GM12878 (cell line): ENCODE data around the gene DNAJC9. TPM values are rescaled to one million over a fixed set of nuclear protein-coding genes. Genes with fewer than 3 reads are reported as not detected.

Experiments
- ATAC-seq: fragments of 200-7000 bp; cut with Tn5 transposase; 3 replicates; pipeline ENCODE4 v1.9.1; 2020; ENCODE audit warnings: mild to moderate bottlenecking, moderate library complexity
- BruUV-seq: library from RNA; stranded (reverse); fragments of 400-500 nt; replicated peaks from 2 replicates; lab custom pipeline; 2021; lab: Mats Ljungman, UMichigan
- CTCF ChIA-PET: fragments of 300-600 bp; sonication (Branson Sonifier 250); formaldehyde crosslinking; extraction: SDS; loops from one replicate; lab custom pipeline; 2021; ENCODE audit warnings: inconsistent platforms; lab: Yijun Ruan, JAX
- POLR2A ChIA-PET: fragments of 350-600 bp; formaldehyde crosslinking; extraction: SDS; loops from one replicate; lab custom pipeline; 2021; ENCODE audit warnings: inconsistent platforms; lab: Charles Lee
- RAD21 ChIA-PET: fragments of 300-600 bp; sonication (Branson Sonifier 250); formaldehyde crosslinking; loops from one replicate; lab custom pipeline; 2023; ENCODE audit warnings: antibody characterized with exemption; ENCODE audit not compliant: unreplicated experiment; lab: Charles Lee
- SMC1A ChIA-PET: fragments of 300-600 bp; sonication (Branson Sonifier 250); formaldehyde crosslinking; loops from one replicate; lab custom pipeline; 2023; ENCODE audit not compliant: unreplicated experiment, uncharacterized antibody; lab: Charles Lee
- DNase-seq: peaks from one replicate; pipeline ENCODE4 v3.0.0-alpha.2; 2011; ENCODE audit warnings: low read depth, low spot score
- FAIRE-seq: peaks from 3 replicates; lab custom pipeline; 2011; peaks lifted over from hg19 to GRCh38; lab: Jason Lieb, UNC
- H2AFZ ChIP-seq: 2 replicates; pipeline ENCODE4 v1.6.0; 2011; ENCODE audit warnings: low read depth, low read length, control low read depth; ENCODE audit not compliant: control insufficient read depth
- H3K27ac ChIP-seq: 2 replicates; pipeline ENCODE4 v1.5.1; 2011; ENCODE audit warnings: control low read depth; ENCODE audit not compliant: control insufficient read depth, insufficient read depth
- H3K27me3 ChIP-seq, 2 experiments: replicated peaks in 1 of 2; 2 replicates each; pipeline versions ENCODE4 v1.6.0 to v1.6.1; 2011; ENCODE audit warnings: low read length in 1 of 2; ENCODE audit not compliant: control insufficient read depth in 2 of 2, insufficient read depth in 2 of 2
- H3K36me3 ChIP-seq, 2 experiments: 2 replicates each; pipeline ENCODE4 v1.5.1; 2011; ENCODE audit warnings: low read length in 1 of 2; ENCODE audit not compliant: control insufficient read depth in 2 of 2, insufficient read depth in 2 of 2
- H3K4me1 ChIP-seq: 2 replicates; pipeline ENCODE4 v1.6.1; 2011; ENCODE audit warnings: mild to moderate bottlenecking, low read length, moderate library complexity, mixed read lengths; ENCODE audit not compliant: control insufficient read depth, insufficient read depth
- H3K4me2 ChIP-seq: 2 replicates; pipeline ENCODE4 v1.6.0; 2011; ENCODE audit warnings: control low read depth; ENCODE audit not compliant: control insufficient read depth, insufficient read depth
- H3K4me3 ChIP-seq: fragments of 200-600 bp; sonication (generic); 2 replicates; pipeline ENCODE4 v1.5.1; 2016
- H3K79me2 ChIP-seq: 2 replicates; pipeline ENCODE4 v1.6.0; 2011; ENCODE audit warnings: low read length; ENCODE audit not compliant: control insufficient read depth, insufficient read depth
- H3K9ac ChIP-seq: 2 replicates; pipeline ENCODE4 v1.8.0; 2011; ENCODE audit warnings: low read length, control low read depth, mixed read lengths; ENCODE audit not compliant: control insufficient read depth, insufficient read depth
- H3K9me3 ChIP-seq: replicated peaks from 3 replicates; pipeline ENCODE4 v1.5.1; 2011; ENCODE audit warnings: mild to moderate bottlenecking, low read length; ENCODE audit not compliant: control insufficient read depth, insufficient read depth
- H4K20me1 ChIP-seq: 2 replicates; pipeline ENCODE4 v1.6.0; 2011; ENCODE audit not compliant: control insufficient read depth, insufficient read depth
- CEBPB ChIP-seq, 2 experiments: fragments of 150-350 bp in 1 of 2; IDR thresholded peaks; 2 replicates each; pipeline ENCODE4 v1.6.1; 2012 to 2014; ENCODE audit warnings: low read depth in 2 of 2, low read length in 2 of 2, borderline replicate concordance in 1 of 2, inconsistent platforms in 1 of 2
- CREM ChIP-seq: IDR thresholded peaks from 2 replicates; pipeline ENCODE4 v1.6.1; 2014; ENCODE audit warnings: antibody characterized with exemption, low read depth
- FOS ChIP-seq: IDR thresholded peaks from 3 replicates; pipeline ENCODE4 v1.6.1; 2011; ENCODE audit warnings: borderline replicate concordance; ENCODE audit not compliant: insufficient read length; ENCODE audit errors: extremely low read depth
- HCFC1 ChIP-seq: fragments of 150-350 bp; IDR thresholded peaks from 2 replicates; pipeline ENCODE4 v1.6.1; 2014; ENCODE audit warnings: low read length
- KLF5 ChIP-seq: fragments of 450-650 bp; IDR thresholded peaks from 2 replicates; pipeline ENCODE4 v1.6.1; 2014; ENCODE audit warnings: mild to moderate bottlenecking; ENCODE audit not compliant: partially characterized antibody
- NFIC ChIP-seq: IDR thresholded peaks from 2 replicates; pipeline ENCODE4 v1.6.1; 2012; ENCODE audit warnings: low read depth, mild to moderate bottlenecking, inconsistent platforms, low read length, moderate library complexity
- NR2C1 ChIP-seq: fragments of 450-650 bp; IDR thresholded peaks from 2 replicates; pipeline ENCODE4 v1.6.1; 2017; ENCODE audit warnings: antibody characterized with exemption, mild to moderate bottlenecking, moderate library complexity
- NR2C2 ChIP-seq: IDR thresholded peaks from 2 replicates; pipeline ENCODE4 v1.6.1; 2011; ENCODE audit warnings: borderline replicate concordance, low read depth; ENCODE audit not compliant: control insufficient read depth, insufficient read length
- RCOR1 ChIP-seq: conservative IDR thresholded peaks from 2 replicates; pipeline ENCODE4 v1.6.1; 2012; ENCODE audit warnings: low read depth, low read length, improper control_type of control experiment
- RFX5 ChIP-seq: IDR thresholded peaks from 2 replicates; pipeline ENCODE4 v1.6.1; 2011; ENCODE audit warnings: low read depth, low read length, improper control_type of control experiment
- SMARCA5 ChIP-seq: fragments of 450-650 bp; IDR thresholded peaks from 2 replicates; pipeline ENCODE4 v1.6.1; 2017; ENCODE audit warnings: mild to moderate bottlenecking
- YY1 ChIP-seq: IDR thresholded peaks from 2 replicates; pipeline ENCODE4 v1.6.1; 2011; ENCODE audit warnings: low read depth, mild to moderate bottlenecking, low read length
- ZNF207 ChIP-seq: fragments of 450-650 bp; IDR thresholded peaks from 2 replicates; pipeline ENCODE4 v1.6.1; 2014; ENCODE audit warnings: antibody characterized with exemption, mild to moderate bottlenecking, borderline replicate concordance
- ZNF24 ChIP-seq: fragments of 450-650 bp; IDR thresholded peaks from 2 replicates; pipeline ENCODE4 v1.6.1; 2017; ENCODE audit warnings: antibody characterized with exemption, mild to moderate bottlenecking
- ZNF592 ChIP-seq: fragments of 450-650 bp; IDR thresholded peaks from 2 replicates; pipeline ENCODE4 v1.6.1; 2017; ENCODE audit warnings: mild to moderate bottlenecking, moderate library complexity
- ZNF687 ChIP-seq: fragments of 450-650 bp; IDR thresholded peaks from 2 replicates; pipeline ENCODE4 v1.6.1; 2017; ENCODE audit warnings: mild to moderate bottlenecking, moderate library complexity
- WGBS: methylation state at CpG from one replicate; pipeline ENCODE4 v1.1.6; 2016; ENCODE audit warnings: low lambda C conversion rate; ENCODE audit not compliant: insufficient replicate concordance, insufficient coverage; ENCODE audit errors: missing lambda C conversion rate; 5-methylcytosine and 5-hydroxymethylcytosine counted together
- in situ Hi-C: fragments of 300-500 bp; cut with MboI; formaldehyde crosslinking; loops from 9 replicates; pipeline ENCODE4 v1.14.3; 2018; ENCODE audit warnings: mixed read lengths
- intact Hi-C: fragments of 100-400 bp; cut with micrococcal nuclease; formaldehyde crosslinking; loops from one replicate; pipeline ENCODE4 v1.14.2; 2022; ENCODE audit not compliant: unreplicated experiment
- polyA plus RNA-seq, 11 experiments: library from polyadenylated mRNA; depleted of rRNA in 4 of 11; unstranded in 6 of 11; stranded (reverse) in 5 of 11; fragments of >200 nt; fragmentation: Nextera tagmentation in 4 of 11; fragmentation: Illumina TruSeq in 1 of 11; extraction: Ambion mirVana in 4 of 11; extraction: Trizol in 1 of 11; gene quantifications; 1 replicate in 1 of 11; 2 replicates in 10 of 11; pipeline versions ENCODE4 v1.2.1 to v1.2.3, GENCODE V29; 2011 to 2016; ENCODE audit warnings: inconsistent platforms in 2 of 11, missing spikeins in 2 of 11, low read depth in 1 of 11
- total RNA-seq, 4 experiments: library from RNA; depleted of rRNA in 3 of 4; stranded (reverse); fragments of >200 nt in 3 of 4; fragmentation: Illumina TruSeq in 1 of 4; extraction: Trizol in 1 of 4; gene quantifications; 2 replicates each; pipeline versions ENCODE4 v1.2.1 to v1.2.3, GENCODE V29; 2013 to 2021
- TF ChIP-seq, protein P1 (sequence below): IDR thresholded peaks from 2 replicates; pipeline ENCODE4 v1.6.1; 2012; ENCODE audit warnings: low read depth, low read length, improper control_type of control experiment

DNAJC9 gene
- total and polyA plus RNA-seq, 10 of the 15 experiments (the other 5 are each of a cell fraction or from before 2014, with no cell fraction given): 15.0 to 72.9 (median 41.8) TPM

DNA sequence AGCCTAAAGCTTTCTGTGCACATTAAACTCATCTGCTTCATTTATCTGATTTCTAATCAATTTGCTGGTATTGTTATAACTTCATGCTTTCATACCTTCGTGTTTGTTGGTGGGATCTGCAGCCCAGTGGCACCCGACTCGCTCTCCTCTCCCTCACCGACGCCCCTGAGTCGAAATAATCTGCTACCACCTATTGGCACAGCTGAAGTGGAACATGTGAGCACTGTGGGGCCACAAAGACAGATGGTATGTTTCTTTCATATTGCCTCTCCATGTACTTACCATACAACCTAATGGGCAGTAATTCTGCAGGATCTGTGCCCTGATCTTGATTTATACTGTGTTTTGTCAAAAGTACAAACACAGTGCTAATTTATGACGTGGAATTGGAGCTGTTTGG is 12.4 kb downstream of the DNAJC9 start:
- ATAC-seq (no peak), DNase-seq (no peak), FAIRE-seq (no peak)
- SMC1A ChIA-PET: interaction anchor here (2.2 kb wide), 1 partner anchor 10 kb away, joined by 4 read pairs; no protein-coding TSS in a partner anchor
- Histone ChIP-seq H3K79me2 (no peaks in the 10 kb centered on the region), H3K4me3 (no peak overlapping the region), H3K27me3 (no peaks in the 10 kb centered on the region), H3K27ac (no peak overlapping the region), H3K9ac (no peak overlapping the region), H3K4me1 (no peaks in the 10 kb centered on the region), H3K36me3 (peaks cover 2 to 30% of the 10 kb centered on the region in 2 experiments), H2AFZ (no peak overlapping the region), H3K4me2 (no peak overlapping the region), H4K20me1 (no peaks in the 10 kb centered on the region), H3K9me3 (no peaks in the 10 kb centered on the region)
- over 99% methylated on average over 7 of the region's 7 CpGs for WGBS
- RAD21 ChIA-PET: no interaction called here
- CTCF ChIA-PET: interaction anchor here (1.0 kb wide), 1 partner anchor 76 kb away, joined by 3 read pairs; no protein-coding TSS in a partner anchor
- in situ Hi-C loops (no loop called here), intact Hi-C loops (no loop called here)
- BruUV-seq: no TSS peak
- POLR2A ChIA-PET: interaction anchor here (1.6 to 1.9 kb wide), 2 partner anchors 11 to 13 kb away, joined by 5 to 6 read pairs; partner anchors contain the start of gene DNAJC9
- no peak for TF ChIP-seq NR2C2
- TF ChIP-seq RCOR1: no peak
- TF ChIP-seq CEBPB (IDR thresholded peaks at IDR 0.05; ENCODE audit: borderline replicate concordance in 1 of 2, low read depth in 2 of 2, low read length in 2 of 2): no peak
- TF ChIP-seq FOS: no peak
- TF ChIP-seq HCFC1: no peak
- no peak for TF ChIP-seq ZNF24
- TF ChIP-seq NFIC: no peak
- TF ChIP-seq CREM: no peak
- no peak for TF ChIP-seq ZNF592
- TF ChIP-seq SMARCA5: no peak
- TF ChIP-seq ZNF687: no peak
- TF ChIP-seq, protein P1, sequence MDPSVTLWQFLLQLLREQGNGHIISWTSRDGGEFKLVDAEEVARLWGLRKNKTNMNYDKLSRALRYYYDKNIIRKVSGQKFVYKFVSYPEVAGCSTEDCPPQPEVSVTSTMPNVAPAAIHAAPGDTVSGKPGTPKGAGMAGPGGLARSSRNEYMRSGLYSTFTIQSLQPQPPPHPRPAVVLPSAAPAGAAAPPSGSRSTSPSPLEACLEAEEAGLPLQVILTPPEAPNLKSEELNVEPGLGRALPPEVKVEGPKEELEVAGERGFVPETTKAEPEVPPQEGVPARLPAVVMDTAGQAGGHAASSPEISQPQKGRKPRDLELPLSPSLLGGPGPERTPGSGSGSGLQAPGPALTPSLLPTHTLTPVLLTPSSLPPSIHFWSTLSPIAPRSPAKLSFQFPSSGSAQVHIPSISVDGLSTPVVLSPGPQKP: no peak
- TF ChIP-seq YY1: no peak
- no peak for TF ChIP-seq RFX5
- no peak for TF ChIP-seq KLF5
- no peak for TF ChIP-seq ZNF207
- TF ChIP-seq NR2C1: no peak
